ENCODE results near the gene DDR2.
A peak's percentile ranks its signal among the peaks of the same experiment; 100 is the strongest.

DNA sequence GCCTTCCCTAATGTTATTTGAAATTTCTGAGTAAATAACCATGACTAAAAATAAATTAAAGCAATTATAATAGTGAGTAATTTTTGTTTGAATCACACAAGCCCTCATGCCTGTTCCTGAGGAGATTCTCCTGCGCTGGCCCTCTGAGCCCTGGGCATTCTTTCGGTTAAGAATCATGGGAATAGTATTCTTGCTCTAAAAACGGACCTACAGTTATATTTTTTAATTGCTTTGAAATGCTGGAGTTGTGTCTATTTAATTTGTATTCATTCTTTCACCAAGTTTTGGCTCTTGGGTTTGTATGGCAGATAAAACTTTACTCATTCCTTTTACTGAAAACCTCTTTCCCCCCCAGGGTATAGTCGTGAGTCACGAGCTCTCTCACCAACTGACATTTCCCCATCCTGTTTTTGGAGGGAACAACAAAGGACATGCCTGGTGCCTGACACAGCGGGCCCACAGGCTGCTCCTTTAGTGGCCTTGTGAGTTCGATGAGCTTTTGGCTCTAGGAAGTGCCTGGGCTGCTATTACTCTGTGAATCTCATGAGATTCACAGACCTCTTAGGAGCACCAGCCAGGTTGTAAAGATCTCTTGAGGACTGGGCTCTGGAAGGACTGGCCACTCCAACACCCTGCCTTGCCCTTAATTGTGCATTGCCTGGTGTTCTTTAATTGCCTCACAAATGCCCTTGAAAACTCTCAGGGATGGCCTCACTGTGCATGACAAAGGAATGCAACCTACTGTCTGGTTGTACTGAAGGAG lies 58.6 kb downstream of the DDR2 start:
- no peak for TF ChIP-seq CTCF (IDR thresholded peaks at IDR 0.05; ENCODE audit: low read depth, low read length)
- TF ChIP-seq, protein P1, sequence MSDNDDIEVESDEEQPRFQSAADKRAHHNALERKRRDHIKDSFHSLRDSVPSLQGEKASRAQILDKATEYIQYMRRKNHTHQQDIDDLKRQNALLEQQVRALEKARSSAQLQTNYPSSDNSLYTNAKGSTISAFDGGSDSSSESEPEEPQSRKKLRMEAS (IDR thresholded peaks at IDR 0.05; ENCODE audit: low read depth, low read length), result peak; percentile 79
- no peak for TF ChIP-seq POLR2A (IDR thresholded peaks at IDR 0.05; ENCODE audit: extremely low read depth, insufficient read length)
- no peak for TF ChIP-seq MYC (IDR thresholded peaks at IDR 0.05; ENCODE audit: low read depth, low read length)
